Sigmoid colon (tissue), 7 donors: ENCODE results near the gene SKAP1. TPM values are rescaled to one million over a fixed set of nuclear protein-coding genes. Genes with fewer than 3 reads are reported as not detected.

Experiments
- DNase-seq: peaks from one replicate; pipeline ENCODE4 v3.0.0-alpha.2; 2019
- H3K27ac ChIP-seq, 4 donors: fragments of 200-600 bp; sonication (generic); one replicate each; pipeline ENCODE4 v1.5.1; 2016 to 2019; ENCODE audit warnings: mild to moderate bottlenecking in 1 of 4
- H3K27me3 ChIP-seq, 3 donors: fragments of 200-600 bp; sonication (generic); one replicate each; pipeline ENCODE4 v1.5.1; 2019; ENCODE audit warnings: mild to moderate bottlenecking in 1 of 3
- H3K36me3 ChIP-seq, 4 donors: fragments of 200-600 bp; sonication (generic); one replicate each; pipeline ENCODE4 v1.5.1; 2016 to 2019
- H3K4me1 ChIP-seq, 4 donors: fragments of 200-600 bp; sonication (generic); one replicate each; pipeline ENCODE4 v1.5.1; 2017 to 2019
- H3K4me3 ChIP-seq, 4 donors: fragments of 200-600 bp; sonication (generic); one replicate each; pipeline ENCODE4 v1.5.1; 2017 to 2019; ENCODE audit warnings: mild to moderate bottlenecking in 2 of 4, moderate library complexity in 1 of 4
- H3K9me3 ChIP-seq, 4 donors: fragments of 200-600 bp in 3 of 4; sonication (generic) in 3 of 4; one replicate each; pipeline versions ENCODE4 v1.5.1 to v1.6.1; 2013 to 2019
- CTCF ChIP-seq, 4 experiments: fragments of 450-650 bp in 3 of 4; fragments of 200-600 bp in 1 of 4; IDR thresholded peaks; one replicate each; pipeline ENCODE4 v1.5.1; 2016 to 2019; ENCODE audit warnings: antibody characterized with exemption in 4 of 4, mild to moderate bottlenecking in 3 of 4, moderate library complexity in 2 of 4
- EP300 ChIP-seq, 4 donors: sonication (generic); formaldehyde crosslinking; IDR thresholded peaks; one replicate each; pipeline ENCODE4 v1.6.1; 2017; ENCODE audit warnings: antibody characterized with exemption in 4 of 4
- POLR2A ChIP-seq, 2 donors: fragments of 450-650 bp; IDR thresholded peaks; one replicate each; pipeline ENCODE4 v1.6.1; 2016; ENCODE audit warnings: antibody characterized with exemption in 2 of 2, mild to moderate bottlenecking in 2 of 2, moderate library complexity in 2 of 2
- POLR2AphosphoS5 ChIP-seq, 4 donors: sonication (generic); formaldehyde crosslinking; IDR thresholded peaks; one replicate each; pipeline ENCODE4 v1.6.1; 2017; ENCODE audit warnings: antibody characterized with exemption in 4 of 4
- WGBS, 2 donors: extraction: QIAGEN DNeasy Blood & Tissue Kit; methylation state at CpG; one replicate each; pipeline ENCODE4 v1.1.7; 2013; 5-methylcytosine and 5-hydroxymethylcytosine counted together
- intact Hi-C: fragments of 100-400 bp; cut with DNase I; formaldehyde crosslinking; loops from one replicate; pipeline ENCODE4 v1.15.1; 2023
- polyA plus RNA-seq, 3 donors: library from polyadenylated mRNA; stranded (reverse); fragments of 200-250 nt; gene quantifications; one replicate each; pipeline ENCODE4 v1.2.3, GENCODE V29; 2013
- total RNA-seq, 4 donors: library from RNA; depleted of rRNA; stranded (reverse); fragments of >200 nt; gene quantifications; one replicate each; pipeline ENCODE4 v1.1.0, GENCODE V29; 2016
- donor health status: healthy with polysubstance abuse.
- donor health status: Bipolar disorder and iron deficiency.
- donor health status: healthy.

SKAP1 gene
- total and polyA plus RNA-seq, 7 donors = 0.36 to 10.3 (median 1.4) TPM; not detected in 1

DNA sequence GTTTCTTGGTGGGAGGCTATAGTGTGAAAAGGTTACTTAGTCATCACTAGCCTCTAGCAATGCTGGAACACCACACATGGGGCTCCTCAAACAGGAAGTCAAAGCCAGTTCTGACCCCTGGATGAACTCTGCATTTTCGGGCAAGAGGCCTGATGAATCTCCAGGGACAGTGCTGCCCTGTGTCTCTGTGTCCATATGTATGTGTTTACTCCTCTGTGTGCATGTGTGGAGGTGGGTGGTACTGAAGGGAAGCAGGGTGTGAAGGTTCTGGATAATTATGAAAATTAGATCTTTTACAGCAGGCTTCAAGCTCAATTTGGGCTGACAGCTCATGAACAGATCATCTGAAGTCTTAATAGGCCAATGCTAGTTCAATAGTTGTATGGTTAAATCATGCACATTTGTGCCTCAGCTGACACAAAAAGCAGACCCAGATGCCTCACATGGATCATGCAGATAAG, 188.9 kb downstream of the SKAP1 start:
- TF ChIP-seq POLR2A (IDR thresholded peaks at IDR 0.05) = no peak
- TF ChIP-seq POLR2AphosphoS5 (IDR thresholded peaks at IDR 0.05) = no peak
- TF ChIP-seq EP300 (IDR thresholded peaks at IDR 0.05) = no peak
- TF ChIP-seq CTCF (IDR thresholded peaks at IDR 0.05) = no peak
- Histone ChIP-seq H3K9me3 (no peaks in the 10 kb centered on the region), H3K4me1 (peaks cover 0 to 13% (median 9%) of the 10 kb centered on the region in 4 donors), H3K27ac (peak overlapping the region in 2 of 4 donors; percentile 15 to 32), H3K4me3 (no peak overlapping the region), H3K36me3 (no peaks in the 10 kb centered on the region), H3K27me3 (no peaks in the 10 kb centered on the region)
- WGBS, 2 donors = 24 to 52% methylated on average over 1 of the region's 1 CpG
- intact Hi-C loops = no loop called here
- peak; percentile 62 for DNase-seq

DNA sequence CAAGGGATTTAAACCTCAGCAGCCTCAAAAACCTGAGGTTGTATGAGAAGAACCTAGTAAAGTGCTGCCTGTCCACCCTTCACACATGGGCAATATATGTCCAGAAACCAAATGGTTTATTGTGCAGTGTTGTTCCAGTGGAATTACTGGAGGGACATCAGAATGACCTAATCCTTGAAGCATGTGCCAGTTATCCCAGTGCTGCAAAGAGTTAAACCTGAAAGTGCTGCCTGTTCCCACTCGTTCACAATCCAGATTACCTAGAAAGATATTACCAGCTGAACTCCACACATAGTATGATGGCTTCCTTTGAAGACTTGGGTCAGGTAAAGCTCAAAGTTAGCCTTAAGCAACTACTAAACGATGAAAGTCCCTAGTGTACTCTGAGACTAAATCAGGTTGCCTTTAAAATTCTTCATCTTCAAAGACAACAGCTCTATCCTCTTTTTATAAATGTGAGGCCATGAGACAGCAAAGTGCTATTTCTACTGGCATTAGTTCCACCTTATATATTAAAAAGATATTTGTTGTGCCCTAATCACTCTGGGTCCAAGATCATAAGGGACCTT, 189.4 kb downstream of the SKAP1 start:
- 63 to 71% methylated on average over 2 of the region's 2 CpGs for WGBS, 2 donors
- intact Hi-C loops = no loop called here
- no peaks in the 10 kb centered on the region for H3K27me3 ChIP-seq
- no peaks in the 10 kb centered on the region for H3K9me3 ChIP-seq
- no peak overlapping the region for H3K4me3 ChIP-seq
- TF ChIP-seq CTCF (IDR thresholded peaks at IDR 0.05) (no peak), POLR2AphosphoS5 (IDR thresholded peaks at IDR 0.05) (no peak), EP300 (IDR thresholded peaks at IDR 0.05) (no peak), POLR2A (IDR thresholded peaks at IDR 0.05) (no peak)
- no peaks in the 10 kb centered on the region for H3K36me3 ChIP-seq
- H3K4me1 ChIP-seq = peaks cover 0 to 13% (median 9%) of the 10 kb centered on the region in 4 donors
- peak overlapping the region in 2 of 4 donors; percentile 15 to 32 for H3K27ac ChIP-seq
- no peak for DNase-seq

DNA sequence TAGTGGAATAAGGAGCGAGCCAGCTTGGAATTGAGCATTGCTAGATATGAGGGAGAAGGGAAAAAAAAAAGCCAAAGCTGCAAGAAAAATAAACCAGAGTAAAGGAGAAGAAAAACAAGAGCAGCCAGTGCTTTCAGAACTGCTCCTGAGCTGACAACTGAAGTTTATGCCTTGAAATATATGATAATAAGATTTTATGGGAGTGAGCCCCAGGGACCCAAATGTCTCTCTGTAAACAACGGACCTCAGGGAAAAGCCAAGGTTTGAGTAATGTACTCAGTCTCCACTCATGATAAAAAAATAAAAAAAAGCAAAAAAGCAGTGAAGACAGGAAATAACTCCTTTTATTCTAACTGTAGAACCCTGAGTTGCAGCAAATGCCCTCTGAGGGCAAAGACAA, 189.9 kb downstream of the SKAP1 start:
- Histone ChIP-seq H3K4me3 (no peak overlapping the region), H3K27ac (no peak overlapping the region), H3K36me3 (no peaks in the 10 kb centered on the region), H3K4me1 (peaks cover 0 to 13% (median 9%) of the 10 kb centered on the region in 4 donors), H3K9me3 (no peaks in the 10 kb centered on the region), H3K27me3 (no peaks in the 10 kb centered on the region)
- WGBS, 2 donors = 76 to 82% methylated on average over 2 of the region's 2 CpGs
- no peak for DNase-seq
- TF ChIP-seq EP300 (IDR thresholded peaks at IDR 0.05) = no peak
- TF ChIP-seq POLR2A (IDR thresholded peaks at IDR 0.05) = no peak
- TF ChIP-seq CTCF (IDR thresholded peaks at IDR 0.05) = no peak
- no peak for TF ChIP-seq POLR2AphosphoS5 (IDR thresholded peaks at IDR 0.05)
- intact Hi-C loops = no loop called here

GRCh38 chr17:48239603-48239995, 190.4 kb downstream of the SKAP1 start:
- Histone ChIP-seq H3K36me3 (no peaks in the 10 kb centered on the region), H3K9me3 (no peaks in the 10 kb centered on the region), H3K27me3 (no peaks in the 10 kb centered on the region), H3K4me1 (peaks cover 0 to 13% (median 9%) of the 10 kb centered on the region in 4 donors), H3K27ac (no peak overlapping the region), H3K4me3 (no peak overlapping the region)
- no peak for TF ChIP-seq POLR2AphosphoS5 (IDR thresholded peaks at IDR 0.05)
- TF ChIP-seq POLR2A (IDR thresholded peaks at IDR 0.05) = no peak
- WGBS, 2 donors = 87 to 95% methylated on average over 1 of the region's 1 CpG
- no peak for DNase-seq
- intact Hi-C loops = no loop called here

GRCh38 chr17:48238933-48239602, 190.9 kb downstream of the SKAP1 start:
- no peaks in the 10 kb centered on the region for H3K9me3 ChIP-seq
- 88 to 91% methylated on average over 4 of the region's 4 CpGs for WGBS, 2 donors
- H3K4me1 ChIP-seq = peaks cover 0 to 13% (median 9%) of the 10 kb centered on the region in 4 donors
- no peak overlapping the region for H3K4me3 ChIP-seq
- H3K36me3 ChIP-seq = no peaks in the 10 kb centered on the region
- H3K27me3 ChIP-seq = no peaks in the 10 kb centered on the region
- no peak for TF ChIP-seq POLR2AphosphoS5 (IDR thresholded peaks at IDR 0.05)
- no peak for TF ChIP-seq CTCF (IDR thresholded peaks at IDR 0.05)
- no peak for TF ChIP-seq EP300 (IDR thresholded peaks at IDR 0.05)
- no peak for TF ChIP-seq POLR2A (IDR thresholded peaks at IDR 0.05)
- no peak overlapping the region for H3K27ac ChIP-seq
- intact Hi-C loops = no loop called here
- DNase-seq = no peak
